BLaER1 (cell line): ENCODE measurements around the gene NPC1L1.
A peak's percentile ranks its signal among the peaks of the same experiment; 100 is the strongest.

ENCODE experiments used
- H3K27ac ChIP-seq: shearing (Covaris generic); formaldehyde crosslinking; 2 replicates; pipeline ENCODE4 v1.8.1; 2022
- H3K27me3 ChIP-seq: shearing (Covaris generic); formaldehyde crosslinking; 2 replicates; pipeline ENCODE4 v1.8.1; 2022
- H3K36me3 ChIP-seq: shearing (Covaris generic); formaldehyde crosslinking; 2 replicates; pipeline ENCODE4 v1.8.1; 2022
- H3K4me1 ChIP-seq: shearing (Covaris generic); formaldehyde crosslinking; 2 replicates; pipeline ENCODE4 v1.8.1; 2022
- H3K4me2 ChIP-seq: shearing (Covaris generic); formaldehyde crosslinking; 2 replicates; pipeline ENCODE4 v1.8.1; 2022
- H3K4me3 ChIP-seq: shearing (Covaris generic); formaldehyde crosslinking; 2 replicates; pipeline ENCODE4 v1.8.1; 2022
- H3K9ac ChIP-seq: shearing (Covaris generic); formaldehyde crosslinking; 2 replicates; pipeline ENCODE4 v1.8.1; 2022
- H3K9me3 ChIP-seq: shearing (Covaris generic); formaldehyde crosslinking; 2 replicates; pipeline ENCODE4 v1.8.1; 2022
- H4K20me1 ChIP-seq: shearing (Covaris generic); formaldehyde crosslinking; 2 replicates; pipeline ENCODE4 v1.8.1; 2022
- Cebpa-rat ChIP-seq: shearing (Covaris generic); IDR thresholded peaks from 2 replicates; pipeline ENCODE4 v1.8.1; 2022

NPC1L1 gene

DNA sequence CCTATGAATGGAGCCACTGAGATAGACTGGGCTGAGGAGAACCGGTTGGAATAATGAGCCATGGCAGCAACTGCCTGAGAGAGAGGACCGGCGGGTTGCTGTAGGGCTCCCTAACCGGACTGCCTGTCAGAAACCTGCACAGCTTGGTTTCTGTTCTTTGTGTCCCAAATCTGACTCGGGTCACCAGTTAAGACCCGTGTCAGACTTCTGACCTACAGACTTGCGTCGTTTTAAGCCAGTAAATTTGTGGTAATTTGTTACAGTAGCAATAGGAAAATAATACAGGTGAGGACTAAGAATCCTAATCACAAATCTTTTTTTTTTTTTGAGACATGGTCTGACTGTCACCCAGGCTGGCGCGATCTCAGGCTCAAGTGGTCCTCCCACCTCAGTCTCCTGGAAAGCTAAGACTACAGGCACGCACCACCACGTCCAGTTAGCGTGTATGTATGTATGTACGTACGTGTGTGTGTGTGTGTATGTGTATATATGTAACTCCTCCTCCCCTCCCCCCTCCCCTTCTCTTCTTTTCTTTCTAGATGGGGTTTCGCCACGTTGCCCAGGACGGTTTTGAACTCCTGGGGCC is 33.2 kb upstream of the NPC1L1 start:
- Histone ChIP-seq H3K4me3 (peak overlapping the region; percentile 98), H3K4me2 (peak overlapping the region; percentile 97), H3K9me3 (no peaks in the 10 kb centered on the region), H3K36me3 (peaks cover 81% of the 10 kb centered on the region), H3K27ac (peak overlapping the region; percentile 97), H3K9ac (peak overlapping the region; percentile 98), H3K27me3 (no peaks in the 10 kb centered on the region), H4K20me1 (peaks cover 28% of the 10 kb centered on the region), H3K4me1 (peaks cover 27% of the 10 kb centered on the region)
- TF ChIP-seq Cebpa-rat, result no peak

DNA sequence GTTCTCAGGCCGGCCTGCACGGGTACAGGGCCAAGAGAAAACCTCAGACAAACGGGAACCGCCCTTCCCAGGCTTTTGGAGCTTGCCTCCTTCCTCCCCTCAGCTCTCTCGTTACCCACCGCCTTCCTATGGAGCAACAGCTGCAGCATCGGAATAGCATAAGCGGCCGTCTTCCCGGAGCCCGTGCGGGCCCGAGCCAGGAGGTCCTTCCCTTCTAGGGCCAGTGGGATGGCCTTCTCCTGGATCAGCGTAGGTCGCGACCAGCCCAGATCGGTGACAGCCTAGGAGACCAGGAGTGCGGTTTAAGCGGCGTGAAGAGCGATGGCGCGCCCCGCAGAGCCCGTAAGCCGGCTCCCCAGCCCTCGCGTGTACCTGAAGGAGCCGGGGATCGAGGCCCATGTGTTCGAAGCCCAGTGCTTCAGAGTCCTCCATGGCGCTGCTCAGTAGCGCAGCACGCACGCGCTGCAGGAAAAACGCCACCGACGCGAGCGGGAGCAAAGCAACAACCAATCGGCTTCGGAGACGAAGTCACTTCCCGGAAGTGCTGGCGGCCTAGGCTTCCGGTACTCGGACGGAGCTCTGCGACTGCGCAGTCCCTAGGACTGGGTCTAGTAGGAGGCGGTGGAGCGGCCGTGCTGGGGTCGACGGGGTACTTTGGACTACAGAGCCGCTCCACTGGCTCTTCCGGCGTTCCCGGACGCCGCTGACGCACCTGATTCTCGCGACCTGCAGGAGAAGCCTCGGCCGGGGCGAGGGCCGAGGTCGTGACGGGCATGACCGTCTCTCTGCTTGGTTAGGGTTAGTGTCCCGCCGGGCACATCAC is 32.5 kb upstream of the NPC1L1 start, which contains the start of gene DDX56:
Gene DDX56 (minus strand): TSS at position 445 of the 823 bp plus-strand sequence. CDS start 13 bp downstream, at position 432.
- Histone ChIP-seq H3K9me3 (no peaks in the 10 kb centered on the region), H4K20me1 (peaks cover 32% of the 10 kb centered on the region), H3K4me3 (peak within 1 kb of the TSS; percentile 98), H3K4me2 (peak within 1 kb of the TSS; percentile 97), H3K9ac (peak within 1 kb of the TSS; percentile 98), H3K27ac (peak within 1 kb of the TSS; percentile 97), H3K36me3 (peaks cover 81% of the 10 kb centered on the region), H3K27me3 (no peaks in the 10 kb centered on the region), H3K4me1 (peaks cover 25% of the 10 kb centered on the region)
- no peak for TF ChIP-seq Cebpa-rat

GRCh38 chr7:44572771-44573170 is 31.6 kb upstream of the NPC1L1 start:
- H3K4me2 ChIP-seq, result peak overlapping the region; percentile 97
- H3K4me1 ChIP-seq, result peaks cover 25% of the 10 kb centered on the region
- H3K27ac ChIP-seq, result peak overlapping the region; percentile 97
- peaks cover 82% of the 10 kb centered on the region for H3K36me3 ChIP-seq
- peak overlapping the region; percentile 98 for H3K4me3 ChIP-seq
- H4K20me1 ChIP-seq, result peaks cover 42% of the 10 kb centered on the region
- H3K9me3 ChIP-seq, result no peaks in the 10 kb centered on the region
- no peak for TF ChIP-seq Cebpa-rat
- no peaks in the 10 kb centered on the region for H3K27me3 ChIP-seq
- H3K9ac ChIP-seq, result peak overlapping the region; percentile 98

GRCh38 chr7:44569959-44570358 is 28.8 kb upstream of the NPC1L1 start:
- Histone ChIP-seq H3K9me3 (no peaks in the 10 kb centered on the region), H3K36me3 (peaks cover 80% of the 10 kb centered on the region), H3K4me1 (peaks cover 20% of the 10 kb centered on the region)

DNA sequence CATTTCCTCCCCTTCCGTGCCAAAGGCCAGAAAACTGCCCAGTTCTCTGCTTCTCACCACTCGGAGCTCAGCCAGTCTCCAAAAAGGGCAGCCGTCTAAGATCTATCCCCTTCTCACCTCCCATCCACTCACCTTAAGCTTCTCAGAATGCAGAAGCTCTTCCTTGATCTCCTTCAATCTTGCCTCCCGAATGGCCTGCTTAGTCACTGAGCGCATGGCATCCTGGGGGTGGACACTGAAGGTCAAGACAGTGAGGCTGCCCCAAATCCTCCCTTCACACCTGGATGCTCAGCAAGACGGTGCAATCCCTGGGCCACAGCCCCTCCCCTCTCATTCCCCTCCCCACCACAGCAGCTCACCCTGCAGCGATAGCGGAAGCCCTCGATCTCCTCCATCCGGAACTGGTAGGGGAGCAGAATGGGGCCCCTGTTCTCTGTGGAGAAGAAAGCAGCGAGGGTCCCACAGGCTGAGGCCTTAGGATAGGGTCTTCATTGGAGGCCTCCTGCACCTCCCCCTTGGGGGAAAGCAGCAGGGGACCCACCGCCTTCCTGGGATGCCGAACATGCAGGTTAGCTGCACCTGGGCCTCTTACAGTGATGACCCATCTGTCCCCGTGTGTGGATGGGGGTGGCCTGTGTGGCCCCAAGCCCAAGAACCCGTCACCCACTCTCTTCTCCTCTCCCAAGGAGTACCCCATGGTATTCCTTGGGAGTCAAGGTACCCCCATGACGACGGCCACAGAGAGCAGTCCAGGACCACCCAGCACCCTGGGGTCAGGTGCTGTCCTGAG is 27.8 kb upstream of the NPC1L1 start:
- Histone ChIP-seq H3K4me1 (peaks cover 12% of the 10 kb centered on the region), H4K20me1 (peaks cover 77% of the 10 kb centered on the region), H3K9ac (no peak overlapping the region), H3K36me3 (peaks cover 87% of the 10 kb centered on the region), H3K9me3 (no peaks in the 10 kb centered on the region), H3K4me3 (no peak overlapping the region), H3K4me2 (no peak overlapping the region), H3K27ac (no peak overlapping the region), H3K27me3 (no peaks in the 10 kb centered on the region)
- no peak for TF ChIP-seq Cebpa-rat

More at GRCh38 chr7:44569959-44570358, 28.8 kb upstream of the NPC1L1 start:
- Histone ChIP-seq H3K9ac (no peak overlapping the region), H4K20me1 (peaks cover 67% of the 10 kb centered on the region), H3K27ac (no peak overlapping the region), H3K27me3 (no peaks in the 10 kb centered on the region), H3K4me3 (no peak overlapping the region), H3K4me2 (no peak overlapping the region)
- TF ChIP-seq Cebpa-rat, result no peak

- no peak overlapping the region for H3K4me2 ChIP-seq
- H3K27ac ChIP-seq, result no peak overlapping the region
Observed at GRCh38 chr7:44567884-44568283, 26.8 kb upstream of the NPC1L1 start.

GRCh38 chr7:44566680-44567079 is 25.6 kb upstream of the NPC1L1 start:
- H3K36me3 ChIP-seq, result peaks cover 90% of the 10 kb centered on the region
- TF ChIP-seq Cebpa-rat, result no peak
- H3K9ac ChIP-seq, result no peak overlapping the region

More at GRCh38 chr7:44567884-44568283, 26.8 kb upstream of the NPC1L1 start:
- TF ChIP-seq Cebpa-rat, result no peak
- Histone ChIP-seq H4K20me1 (peaks cover 79% of the 10 kb centered on the region), H3K9me3 (no peaks in the 10 kb centered on the region), H3K4me3 (no peak overlapping the region), H3K36me3 (peaks cover 97% of the 10 kb centered on the region), H3K27me3 (no peaks in the 10 kb centered on the region), H3K4me1 (peaks cover 10% of the 10 kb centered on the region), H3K9ac (no peak overlapping the region)

GRCh38 chr7:44565795-44566559 is 24.8 kb upstream of the NPC1L1 start:
- Histone ChIP-seq H3K4me3 (no peak overlapping the region), H3K27ac (no peak overlapping the region), H3K4me1 (no peaks in the 10 kb centered on the region), H4K20me1 (peaks cover 80% of the 10 kb centered on the region), H3K9me3 (no peaks in the 10 kb centered on the region), H3K9ac (no peak overlapping the region), H3K36me3 (peaks cover 83% of the 10 kb centered on the region), H3K4me2 (no peak overlapping the region), H3K27me3 (no peaks in the 10 kb centered on the region)
- TF ChIP-seq Cebpa-rat, result no peak

More at GRCh38 chr7:44566680-44567079, 25.6 kb upstream of the NPC1L1 start:
- Histone ChIP-seq H3K27me3 (no peaks in the 10 kb centered on the region), H4K20me1 (peaks cover 80% of the 10 kb centered on the region), H3K4me1 (no peaks in the 10 kb centered on the region), H3K4me2 (no peak overlapping the region), H3K9me3 (no peaks in the 10 kb centered on the region), H3K27ac (no peak overlapping the region), H3K4me3 (no peak overlapping the region)

DNA sequence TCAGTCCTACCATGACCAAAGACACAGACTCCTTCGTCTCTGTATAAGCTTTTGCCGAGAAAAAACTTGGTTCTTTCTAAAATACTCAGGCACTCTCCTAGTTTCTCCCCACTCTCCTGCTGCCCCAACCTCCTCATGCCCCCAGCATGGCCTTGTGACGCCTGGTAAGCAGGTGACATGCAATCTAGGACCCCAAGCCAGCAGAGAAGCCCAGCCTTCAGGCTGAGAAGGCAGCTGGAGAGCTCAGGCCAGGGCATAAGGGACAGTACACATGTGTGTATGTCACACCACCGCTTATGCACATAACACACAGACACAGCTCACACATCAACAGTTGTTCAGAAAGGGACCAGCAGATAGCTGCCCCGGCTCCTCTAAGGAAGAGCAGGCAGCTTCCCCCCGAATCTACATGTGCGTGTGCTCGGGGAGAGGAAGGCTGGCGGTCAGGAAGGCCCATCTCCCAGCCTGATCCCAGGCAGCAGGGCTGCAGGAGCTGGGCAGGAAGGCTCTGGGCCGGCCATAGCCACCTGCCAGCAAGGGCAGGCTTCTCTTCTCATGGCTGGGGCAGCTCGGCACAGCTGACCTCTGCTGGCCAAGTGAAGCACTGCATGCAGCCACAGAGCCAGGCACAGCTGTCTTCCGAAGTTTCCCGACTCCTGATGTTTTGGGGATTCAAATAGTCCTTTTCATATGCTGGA is 24.1 kb upstream of the NPC1L1 start:
- H3K4me2 ChIP-seq, result no peak overlapping the region
- no peak overlapping the region for H3K4me3 ChIP-seq
- H4K20me1 ChIP-seq, result peaks cover 74% of the 10 kb centered on the region
- H3K36me3 ChIP-seq, result peaks cover 75% of the 10 kb centered on the region
- no peak overlapping the region for H3K27ac ChIP-seq
- no peak for TF ChIP-seq Cebpa-rat
- no peaks in the 10 kb centered on the region for H3K4me1 ChIP-seq
- H3K9me3 ChIP-seq, result no peaks in the 10 kb centered on the region
- no peak overlapping the region for H3K9ac ChIP-seq
- H3K27me3 ChIP-seq, result no peaks in the 10 kb centered on the region
